Osteoblast (primary cell): Measurements from ENCODE around the gene ASIP. TPM values are rescaled to one million over a fixed set of nuclear protein-coding genes. Genes with fewer than 3 reads are reported as not detected.
"Not testable (repeated sequence)": the region's sequence is repeated elsewhere in the genome, so short reads cannot be mapped to it uniquely, and the experiment has no call there.

ENCODE experiments used
- DNase-seq: peaks from one replicate; pipeline ENCODE4 v3.0.0; 2011; ENCODE audit warnings: low spot score, mixed read lengths; ENCODE audit not compliant: insufficient read length; ENCODE audit errors: missing footprints
- H2AFZ ChIP-seq: 2 replicates; pipeline ENCODE4 v1.6.0; 2011; ENCODE audit warnings: mild to moderate bottlenecking, low read length
- H3K27ac ChIP-seq: 2 replicates; pipeline ENCODE4 v1.5.1; 2011; ENCODE audit warnings: mild to moderate bottlenecking, low read depth, low read length, moderate library complexity
- H3K27me3 ChIP-seq: 2 replicates; pipeline ENCODE4 v1.6.0; 2012; ENCODE audit warnings: mild to moderate bottlenecking, control low read depth, inconsistent platforms, low read length, moderate library complexity; ENCODE audit not compliant: insufficient read depth
- H3K36me3 ChIP-seq: 2 replicates; pipeline ENCODE4 v1.5.1; 2011; ENCODE audit warnings: mild to moderate bottlenecking, low read length, control low read depth, moderate library complexity; ENCODE audit not compliant: insufficient read depth
- H3K4me1 ChIP-seq: 2 replicates; pipeline ENCODE4 v1.5.1; 2011; ENCODE audit warnings: mild to moderate bottlenecking, low read length, control low read depth, moderate library complexity; ENCODE audit not compliant: insufficient read depth
- H3K4me2 ChIP-seq: 2 replicates; pipeline ENCODE4 v1.6.0; 2011; ENCODE audit warnings: mild to moderate bottlenecking, low read length; ENCODE audit not compliant: insufficient read depth
- H3K4me3 ChIP-seq: fragments of 200-600 bp; sonication (generic); 3 replicates; pipeline ENCODE4 v1.5.1; 2012; ENCODE audit warnings: mild to moderate bottlenecking, low read length, inconsistent platforms; ENCODE audit not compliant: insufficient read depth
- H3K79me2 ChIP-seq: 2 replicates; pipeline ENCODE4 v1.6.0; 2012; ENCODE audit warnings: mild to moderate bottlenecking, low read length, control low read depth, inconsistent platforms; ENCODE audit not compliant: insufficient read depth
- H3K9me3 ChIP-seq: 2 replicates; pipeline ENCODE4 v1.5.1; 2011; ENCODE audit warnings: low read depth, low read length, control low read depth
- H4K20me1 ChIP-seq: 2 replicates; pipeline ENCODE4 v1.6.0; 2012; ENCODE audit warnings: mild to moderate bottlenecking, low read length, control low read depth; ENCODE audit not compliant: insufficient read depth
- total RNA-seq: library from RNA; depleted of rRNA; stranded (reverse); fragments of >200 nt; gene quantifications from 2 replicates; pipeline ENCODE4 v1.2.3, GENCODE V29; 2012
- TF ChIP-seq, protein P1 (sequence below): IDR thresholded peaks from 2 replicates; pipeline ENCODE4 v1.5.1; 2011; ENCODE audit warnings: mild to moderate bottlenecking, low read depth, low read length, moderate library complexity; ENCODE audit errors: extremely low read depth

The ASIP gene
- total RNA-seq, 1 donor = not detected

DNA sequence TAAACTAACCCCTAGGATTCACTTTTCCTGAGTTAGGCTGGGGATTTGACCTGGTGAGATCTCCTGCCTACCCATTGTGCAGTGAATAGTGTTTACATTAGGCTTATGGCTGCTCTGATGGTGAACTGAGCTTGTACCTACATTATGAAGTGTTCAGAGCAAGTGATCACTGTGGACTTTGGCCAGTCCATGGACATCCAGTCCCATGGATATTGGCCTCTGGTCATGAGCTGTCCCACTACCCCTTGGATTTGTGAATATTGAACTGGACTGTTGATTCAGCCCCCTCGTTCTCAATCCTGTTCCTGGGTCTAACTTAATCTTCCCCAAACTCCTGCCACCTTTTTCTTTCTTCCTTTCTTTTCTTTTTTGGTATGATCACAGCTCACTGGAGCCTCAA, 13.8 kb downstream of the ASIP start:
- Histone ChIP-seq H3K27ac (no peak overlapping the region), H3K36me3 (no peaks in the 10 kb centered on the region), H3K4me2 (no peak overlapping the region), H3K9me3 (no peaks in the 10 kb centered on the region), H3K27me3 (no peaks in the 10 kb centered on the region), H3K4me1 (peaks cover 2% of the 10 kb centered on the region), H4K20me1 (no peaks in the 10 kb centered on the region), H3K4me3 (no peak overlapping the region), H3K79me2 (no peaks in the 10 kb centered on the region), H2AFZ (no peak overlapping the region)
- TF ChIP-seq, protein P1, sequence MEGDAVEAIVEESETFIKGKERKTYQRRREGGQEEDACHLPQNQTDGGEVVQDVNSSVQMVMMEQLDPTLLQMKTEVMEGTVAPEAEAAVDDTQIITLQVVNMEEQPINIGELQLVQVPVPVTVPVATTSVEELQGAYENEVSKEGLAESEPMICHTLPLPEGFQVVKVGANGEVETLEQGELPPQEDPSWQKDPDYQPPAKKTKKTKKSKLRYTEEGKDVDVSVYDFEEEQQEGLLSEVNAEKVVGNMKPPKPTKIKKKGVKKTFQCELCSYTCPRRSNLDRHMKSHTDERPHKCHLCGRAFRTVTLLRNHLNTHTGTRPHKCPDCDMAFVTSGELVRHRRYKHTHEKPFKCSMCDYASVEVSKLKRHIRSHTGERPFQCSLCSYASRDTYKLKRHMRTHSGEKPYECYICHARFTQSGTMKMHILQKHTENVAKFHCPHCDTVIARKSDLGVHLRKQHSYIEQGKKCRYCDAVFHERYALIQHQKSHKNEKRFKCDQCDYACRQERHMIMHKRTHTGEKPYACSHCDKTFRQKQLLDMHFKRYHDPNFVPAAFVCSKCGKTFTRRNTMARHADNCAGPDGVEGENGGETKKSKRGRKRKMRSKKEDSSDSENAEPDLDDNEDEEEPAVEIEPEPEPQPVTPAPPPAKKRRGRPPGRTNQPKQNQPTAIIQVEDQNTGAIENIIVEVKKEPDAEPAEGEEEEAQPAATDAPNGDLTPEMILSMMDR = no peak
- DNase-seq = no peak

DNA sequence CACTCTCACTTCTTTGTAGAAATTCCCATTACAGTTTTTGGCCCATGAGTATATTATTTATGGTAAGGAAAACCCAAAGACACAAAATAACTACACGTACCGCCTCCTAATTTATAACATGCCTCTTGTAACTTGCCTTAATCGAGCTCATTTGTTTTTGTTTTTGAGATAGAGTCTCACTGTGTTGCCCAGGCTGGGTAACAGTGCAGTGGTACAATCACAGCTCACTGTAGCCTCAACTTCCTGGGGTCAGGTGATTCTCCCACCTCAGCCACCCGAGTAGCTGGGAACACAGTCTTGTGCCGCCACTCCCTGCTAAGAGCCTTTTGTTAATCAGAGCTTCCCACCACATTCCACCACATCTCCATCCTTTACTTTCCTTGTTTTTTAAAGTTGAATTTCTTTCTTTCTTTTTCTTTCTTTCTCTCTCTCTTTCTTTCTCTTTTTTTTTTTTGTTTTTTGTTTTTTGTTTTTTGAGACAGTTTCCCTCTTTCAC, 15.5 kb downstream of the ASIP start:
- no peaks in the 10 kb centered on the region for H3K27me3 ChIP-seq
- H3K79me2 ChIP-seq = no peaks in the 10 kb centered on the region
- no peaks in the 10 kb centered on the region for H3K36me3 ChIP-seq
- no peak overlapping the region for H3K4me3 ChIP-seq
- H3K4me1 ChIP-seq = no peaks in the 10 kb centered on the region
- no peak overlapping the region for H3K4me2 ChIP-seq
- DNase-seq = no peak
- H4K20me1 ChIP-seq = no peaks in the 10 kb centered on the region
- H3K27ac ChIP-seq = no peak overlapping the region
- H3K9me3 ChIP-seq = no peaks in the 10 kb centered on the region
- TF ChIP-seq, protein P1 = no peak
- no peak overlapping the region for H2AFZ ChIP-seq

DNA sequence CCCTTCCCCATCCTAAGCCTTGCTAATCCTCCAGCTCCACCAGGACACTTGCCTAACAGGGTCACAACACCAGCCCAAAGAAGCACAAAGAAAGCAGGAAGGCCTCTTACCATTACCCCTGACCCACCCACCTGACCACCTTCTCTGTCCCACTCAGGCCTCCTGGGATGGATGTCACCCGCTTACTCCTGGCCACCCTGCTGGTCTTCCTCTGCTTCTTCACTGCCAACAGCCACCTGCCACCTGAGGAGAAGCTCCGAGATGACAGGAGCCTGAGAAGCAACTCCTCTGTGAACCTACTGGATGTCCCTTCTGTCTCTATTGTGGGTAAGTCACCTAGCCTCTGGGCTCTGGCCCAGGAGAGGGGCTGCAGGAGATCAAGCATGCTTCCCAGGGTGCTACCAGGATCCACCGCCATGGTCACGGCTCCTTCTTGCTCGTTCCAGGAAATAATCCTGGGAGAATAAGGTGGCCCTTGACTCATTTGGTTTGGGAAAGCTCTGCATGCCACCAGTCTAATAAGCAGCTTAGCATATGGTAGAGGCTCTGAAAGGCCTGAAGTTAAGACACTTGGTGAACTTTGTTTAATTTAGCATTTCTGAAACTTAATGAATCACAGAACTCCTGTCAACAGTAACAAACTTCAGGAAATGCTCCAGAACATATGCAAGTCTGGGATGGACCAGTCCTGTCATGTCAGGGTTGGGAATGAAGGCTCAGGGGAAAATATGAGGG, 19.2 kb downstream of the ASIP start:
- Histone ChIP-seq H3K36me3 (no peaks in the 10 kb centered on the region), H3K4me2 (no peak overlapping the region), H3K9me3 (no peaks in the 10 kb centered on the region), H2AFZ (no peak overlapping the region), H3K79me2 (no peaks in the 10 kb centered on the region), H3K27ac (no peak overlapping the region), H3K4me3 (no peak overlapping the region), H3K4me1 (peaks cover 9% of the 10 kb centered on the region), H4K20me1 (no peaks in the 10 kb centered on the region), H3K27me3 (no peaks in the 10 kb centered on the region)
- no peak for DNase-seq
- TF ChIP-seq, protein P1 = no peak

DNA sequence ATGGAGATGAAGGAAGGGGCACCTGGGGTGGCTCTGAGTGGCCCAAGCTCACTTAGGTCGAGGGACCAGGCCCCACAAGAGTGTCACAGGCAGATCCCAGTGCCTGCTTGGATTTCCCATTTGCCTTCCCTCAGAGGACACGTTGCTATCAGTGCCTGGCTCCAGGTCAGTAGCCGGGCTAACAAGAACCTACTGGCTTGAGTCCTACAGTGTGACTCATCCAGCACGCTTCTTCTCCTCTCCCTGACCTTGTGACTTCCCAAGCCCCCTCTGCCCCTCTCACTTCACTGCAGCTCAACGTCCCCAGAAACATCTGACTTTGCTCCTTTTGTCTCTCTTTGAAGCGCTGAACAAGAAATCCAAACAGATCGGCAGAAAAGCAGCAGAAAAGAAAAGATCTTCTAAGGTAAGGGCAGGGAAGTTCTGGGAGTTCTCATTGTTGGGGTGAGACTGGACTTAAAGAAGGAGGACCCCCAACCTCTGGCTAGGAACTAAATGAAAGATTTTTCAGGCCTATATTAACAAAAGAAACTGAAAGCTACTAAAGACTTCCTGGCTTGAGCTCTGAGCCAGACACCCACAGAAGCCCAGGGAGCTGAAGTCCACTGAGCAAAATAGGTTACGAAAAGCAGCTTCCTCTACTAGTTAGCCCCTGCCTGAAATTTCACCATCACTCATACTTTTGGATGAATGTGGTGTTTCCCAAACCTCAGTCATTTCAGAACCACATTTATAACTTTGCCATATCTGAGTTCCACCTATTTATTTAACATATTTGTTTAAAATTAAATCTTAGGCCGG, 21.5 kb downstream of the ASIP start:
- no peak for DNase-seq
- no peaks in the 10 kb centered on the region for H3K9me3 ChIP-seq
- no peaks in the 10 kb centered on the region for H3K36me3 ChIP-seq
- H2AFZ ChIP-seq = peak overlapping the region; percentile 95
- peak overlapping the region; percentile 44 for H3K27ac ChIP-seq
- no peaks in the 10 kb centered on the region for H3K27me3 ChIP-seq
- H3K4me1 ChIP-seq = peaks cover 9% of the 10 kb centered on the region
- TF ChIP-seq, protein P1 = no peak
- H3K79me2 ChIP-seq = no peaks in the 10 kb centered on the region
- peak overlapping the region; percentile 76 for H3K4me2 ChIP-seq
- H3K4me3 ChIP-seq = peak overlapping the region; percentile 43
- no peaks in the 10 kb centered on the region for H4K20me1 ChIP-seq

DNA sequence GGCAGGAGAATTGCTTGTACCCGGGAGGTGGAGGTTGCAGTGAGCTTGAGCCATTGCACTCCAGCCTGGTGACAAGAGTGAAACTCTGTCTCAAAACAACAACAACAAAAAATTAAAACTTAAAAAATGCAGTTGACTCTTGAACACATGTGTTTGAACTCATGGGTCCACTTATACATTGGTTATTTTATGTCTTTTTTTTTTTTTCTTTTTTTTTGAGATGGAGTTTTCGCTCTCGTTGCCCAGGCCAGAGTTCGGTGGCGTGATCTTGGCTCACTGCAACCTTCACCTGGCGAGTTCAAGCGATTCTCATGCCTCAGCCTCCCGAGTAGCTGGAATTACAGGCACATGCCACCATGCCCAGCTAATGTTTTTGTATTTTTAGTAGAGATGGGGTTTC, 22.2 kb downstream of the ASIP start:
- not testable (repeated sequence) for H3K36me3 ChIP-seq, H3K27ac ChIP-seq, H3K79me2 ChIP-seq, H3K27me3 ChIP-seq, H3K4me3 ChIP-seq, H2AFZ ChIP-seq, H4K20me1 ChIP-seq, H3K4me2 ChIP-seq, DNase-seq, H3K9me3 ChIP-seq, H3K4me1 ChIP-seq
